HEK293 (cell line): ENCODE results near the gene PDRG1.

Experiments used
- CTCF ChIA-PET: fragments of 350-600 bp; formaldehyde crosslinking; extraction: SDS; loops from one replicate; lab custom pipeline; 2021; ENCODE audit warnings: antibody characterized with exemption; lab: Yijun Ruan, JAX
- POLR2A ChIA-PET: fragments of 300-600 bp; formaldehyde crosslinking; extraction: SDS; loops from one replicate; lab custom pipeline; 2020; ENCODE audit warnings: antibody characterized with exemption, inconsistent platforms; lab: Yijun Ruan, JAX
- H3K27ac ChIP-seq: fragments of 200-500 bp; sonication (Bioruptor generic); 2 replicates; pipeline ENCODE4 v1.5.1; 2014; ENCODE audit warnings: low read depth, low read length, control low read depth, inconsistent platforms; ENCODE audit errors: extremely low read depth
- H3K36me3 ChIP-seq, 2 experiments: fragments of 200-500 bp in 1 of 2; sonication (Bioruptor generic) in 1 of 2; 1 replicate in 1 of 2; 2 replicates in 1 of 2; pipeline ENCODE4 v1.5.1; 2014 to 2017; ENCODE audit warnings: inconsistent platforms in 2 of 2, low read length in 2 of 2; ENCODE audit not compliant: control insufficient read depth in 2 of 2, insufficient read depth in 1 of 2
- H3K4me1 ChIP-seq: fragments of 200-500 bp; sonication (Bioruptor generic); 2 replicates; pipeline ENCODE4 v1.5.1; 2014; ENCODE audit warnings: mild to moderate bottlenecking, low read length, inconsistent platforms; ENCODE audit not compliant: control insufficient read depth, insufficient read depth
- H3K4me3 ChIP-seq: 2 replicates; pipeline ENCODE4 v1.5.1; 2011; ENCODE audit warnings: low read depth, mild to moderate bottlenecking, control low read depth, low read length, moderate library complexity
- H3K9me3 ChIP-seq: fragments of 200-500 bp; sonication (Bioruptor generic); 2 replicates; pipeline ENCODE4 v1.5.1; 2014; ENCODE audit warnings: low read depth, low read length, inconsistent platforms; ENCODE audit not compliant: control insufficient read depth, insufficient read depth
- BCL6B ChIP-seq: fragments of 450-650 bp; formaldehyde crosslinking; IDR thresholded peaks from 2 replicates; pipeline ENCODE4 v1.5.1; 2017; ENCODE audit warnings: missing biosample characterization, missing genetic modification characterization
- GLIS1 ChIP-seq: fragments of 450-650 bp; formaldehyde crosslinking; IDR thresholded peaks from 2 replicates; pipeline ENCODE4 v1.5.1; 2016; ENCODE audit warnings: missing biosample characterization, missing genetic modification characterization
- HOXD13 ChIP-seq: sonication (generic); formaldehyde crosslinking; IDR thresholded peaks from 2 replicates; pipeline ENCODE4 v1.8.0; 2022; ENCODE audit warnings: missing genetic modification reagents, borderline replicate concordance
- KLF16 ChIP-seq: fragments of 450-650 bp; formaldehyde crosslinking; IDR thresholded peaks from 2 replicates; pipeline ENCODE4 v1.5.1; 2017; ENCODE audit warnings: missing biosample characterization, missing genetic modification characterization
- PATZ1 ChIP-seq: fragments of 450-650 bp; formaldehyde crosslinking; IDR thresholded peaks from 2 replicates; pipeline ENCODE4 v1.5.1; 2016; ENCODE audit warnings: missing biosample characterization, missing genetic modification characterization
- PRDM6 ChIP-seq: fragments of 450-650 bp; formaldehyde crosslinking; IDR thresholded peaks from 2 replicates; pipeline ENCODE4 v1.5.1; 2017; ENCODE audit warnings: missing biosample characterization, missing genetic modification characterization
- YY1 ChIP-seq: fragments of 450-650 bp; formaldehyde crosslinking; IDR thresholded peaks from 2 replicates; pipeline ENCODE4 v1.5.1; 2018; ENCODE audit warnings: missing biosample characterization, missing genetic modification characterization
- ZBTB10 ChIP-seq: fragments of 450-650 bp; formaldehyde crosslinking; IDR thresholded peaks from 2 replicates; pipeline ENCODE4 v1.5.1; 2016; ENCODE audit warnings: missing biosample characterization, missing genetic modification characterization
- ZBTB49 ChIP-seq: fragments of 450-650 bp; formaldehyde crosslinking; IDR thresholded peaks from 2 replicates; pipeline ENCODE4 v1.5.1; 2016; ENCODE audit warnings: missing biosample characterization, missing genetic modification characterization, low read depth
- ZFP37 ChIP-seq: fragments of 450-650 bp; formaldehyde crosslinking; IDR thresholded peaks from 2 replicates; pipeline ENCODE4 v1.5.1; 2016; ENCODE audit warnings: missing biosample characterization, missing genetic modification characterization
- ZNF214 ChIP-seq: fragments of 450-650 bp; formaldehyde crosslinking; IDR thresholded peaks from 2 replicates; pipeline ENCODE4 v1.5.1; 2017; ENCODE audit warnings: missing biosample characterization, mild to moderate bottlenecking, missing genetic modification characterization, borderline replicate concordance
- ZNF324 ChIP-seq: fragments of 450-650 bp; formaldehyde crosslinking; IDR thresholded peaks from 2 replicates; pipeline ENCODE4 v1.5.1; 2016; ENCODE audit warnings: missing biosample characterization, missing genetic modification characterization
- ZNF513 ChIP-seq: fragments of 450-650 bp; IDR thresholded peaks from 2 replicates; pipeline ENCODE4 v1.5.1; 2018; ENCODE audit warnings: missing biosample characterization, missing genetic modification characterization
- ZNF549 ChIP-seq: fragments of 450-650 bp; IDR thresholded peaks from 2 replicates; pipeline ENCODE4 v1.5.1; 2018; ENCODE audit warnings: missing biosample characterization, missing genetic modification characterization, mild to moderate bottlenecking, inconsistent platforms, moderate library complexity
- ZNF558 ChIP-seq: fragments of 450-650 bp; formaldehyde crosslinking; IDR thresholded peaks from 2 replicates; pipeline ENCODE4 v1.5.1; 2016; ENCODE audit warnings: missing biosample characterization, missing genetic modification characterization
- ZNF626 ChIP-seq: fragments of 450-650 bp; sonication (Bioruptor Pico); formaldehyde crosslinking; IDR thresholded peaks from 2 replicates; pipeline ENCODE4 v1.5.1; 2018; ENCODE audit warnings: missing biosample characterization, missing genetic modification characterization, inconsistent platforms
- ZNF654 ChIP-seq: fragments of 450-650 bp; formaldehyde crosslinking; IDR thresholded peaks from 2 replicates; pipeline ENCODE4 v1.5.1; 2016; ENCODE audit warnings: low read depth, missing biosample characterization, missing genetic modification characterization
- ZNF704 ChIP-seq: fragments of 450-650 bp; formaldehyde crosslinking; IDR thresholded peaks from 2 replicates; pipeline ENCODE4 v1.5.1; 2016; ENCODE audit warnings: missing biosample characterization, missing genetic modification characterization
- ZNF768 ChIP-seq: fragments of 450-650 bp; formaldehyde crosslinking; IDR thresholded peaks from 2 replicates; pipeline ENCODE4 v1.5.1; 2018; ENCODE audit warnings: missing biosample characterization, mild to moderate bottlenecking, missing genetic modification characterization
- ZSCAN16 ChIP-seq: fragments of 450-650 bp; formaldehyde crosslinking; IDR thresholded peaks from 2 replicates; pipeline ENCODE4 v1.5.1; 2016; ENCODE audit warnings: missing biosample characterization, missing genetic modification characterization
- ZSCAN18 ChIP-seq: fragments of 450-650 bp; formaldehyde crosslinking; IDR thresholded peaks from 2 replicates; pipeline ENCODE4 v1.5.1; 2016; ENCODE audit warnings: missing biosample characterization, missing genetic modification characterization

PDRG1 gene

GRCh38 chr20:31897541-31897940 lies 54.3 kb downstream of the PDRG1 start:
- no peak overlapping the region for H3K27ac ChIP-seq
- ChIA-PET CTCF (no interaction called here), POLR2A (no interaction called here)
- no peaks in the 10 kb centered on the region for H3K9me3 ChIP-seq
- H3K4me3 ChIP-seq, result no peak overlapping the region
- no peaks in the 10 kb centered on the region for H3K36me3 ChIP-seq
- TF ChIP-seq BCL6B (tag by site-specific recombination), result no peak
- no peak for TF ChIP-seq ZNF324 (tag by site-specific recombination)
- TF ChIP-seq ZNF214 (tag by site-specific recombination), result no peak
- TF ChIP-seq HOXD13 (CRISPR knock-in tag), result no peak
- TF ChIP-seq ZBTB10 (tag by site-specific recombination), result no peak
- TF ChIP-seq ZNF549 (tag by site-specific recombination), result no peak
- TF ChIP-seq ZNF704, result no peak
- TF ChIP-seq ZFP37, result no peak
- H3K4me1 ChIP-seq, result no peaks in the 10 kb centered on the region

GRCh38 chr20:31896049-31896448 lies 55.8 kb downstream of the PDRG1 start:
- Histone ChIP-seq H3K9me3 (no peaks in the 10 kb centered on the region), H3K36me3 (no peaks in the 10 kb centered on the region), H3K27ac (no peak overlapping the region), H3K4me1 (no peaks in the 10 kb centered on the region), H3K4me3 (no peak overlapping the region)
- ChIA-PET CTCF (interaction anchor here (0.6 kb wide), 1 partner anchor 199 kb away, joined by 3 read pairs; no protein-coding TSS in a partner anchor), POLR2A (no interaction called here)
- no peak for TF ChIP-seq YY1 (tag by site-specific recombination)
- no peak for TF ChIP-seq ZSCAN16 (tag by site-specific recombination)
- no peak for TF ChIP-seq ZBTB49 (tag by site-specific recombination)
- TF ChIP-seq ZNF654 (tag by site-specific recombination), result no peak
- no peak for TF ChIP-seq ZNF626 (tag by site-specific recombination)
- no peak for TF ChIP-seq GLIS1 (tag by site-specific recombination)
- no peak for TF ChIP-seq PATZ1
- no peak for TF ChIP-seq ZNF768
- TF ChIP-seq KLF16 (tag by site-specific recombination), result no peak
- no peak for TF ChIP-seq PRDM6 (tag by site-specific recombination)
- TF ChIP-seq ZNF513 (tag by site-specific recombination), result no peak
- TF ChIP-seq ZNF558, result no peak
- no peak for TF ChIP-seq ZSCAN18 (tag by site-specific recombination)
